SK-N-MC (cell line): ENCODE measurements around the gene PPP2R2B.

Experiments used
- DNase-seq: peaks from one replicate; pipeline ENCODE4 v3.0.0-alpha.2; 2011; ENCODE audit warnings: low read depth, low spot score
- H3K27ac ChIP-seq: fragments of 200-600 bp; sonication (generic); 2 replicates; pipeline ENCODE4 v1.5.1; 2016; ENCODE audit warnings: mixed run types
- H3K36me3 ChIP-seq: fragments of 200-600 bp; sonication (generic); 2 replicates; pipeline ENCODE4 v1.6.1; 2017; ENCODE audit warnings: antibody characterized with exemption, low read length, mixed read lengths; ENCODE audit not compliant: insufficient read depth
- H3K4me3 ChIP-seq: fragments of 200-600 bp; sonication (generic); 2 replicates; pipeline ENCODE4 v1.5.1; 2016
- H3K9ac ChIP-seq: fragments of 200-600 bp; sonication (generic); 2 replicates; pipeline ENCODE4 v1.8.0; 2017; ENCODE audit warnings: mixed run types, mixed read lengths; ENCODE audit not compliant: insufficient read length
- H3K9me3 ChIP-seq: fragments of 200-600 bp; sonication (generic); 2 replicates; pipeline ENCODE4 v1.6.1; 2017; ENCODE audit warnings: low read depth, mild to moderate bottlenecking, antibody characterized with exemption, low read length, moderate library complexity, mixed read lengths
- EZH2 ChIP-seq: fragments of 200-600 bp; sonication (generic); IDR thresholded peaks from one replicate; pipeline ENCODE4 v1.6.1; 2017; ENCODE audit warnings: antibody characterized with exemption
- FOXP2 ChIP-seq: optimal IDR thresholded peaks from 2 replicates; pipeline ENCODE3; 2011; ENCODE audit warnings: mild to moderate bottlenecking, moderate library complexity; ENCODE audit not compliant: insufficient read depth; ENCODE audit errors: extremely low read length, control extremely low read depth
- POLR2AphosphoS5 ChIP-seq: IDR thresholded peaks from 2 replicates; pipeline ENCODE4 v1.6.1; 2012; ENCODE audit warnings: mild to moderate bottlenecking, low read depth, low read length, borderline replicate concordance

PPP2R2B gene

GRCh38 chr5:146722361-146722779 is 156.2 kb downstream of the PPP2R2B start:
- H3K4me3 ChIP-seq: no peak overlapping the region
- no peak overlapping the region for H3K27ac ChIP-seq
- no peaks in the 10 kb centered on the region for H3K36me3 ChIP-seq
- H3K9ac ChIP-seq: no peak overlapping the region
- no peak for DNase-seq
- H3K9me3 ChIP-seq: no peaks in the 10 kb centered on the region
- no peak for TF ChIP-seq POLR2AphosphoS5
- TF ChIP-seq EZH2: no peak
- no peak for TF ChIP-seq FOXP2

- no peak for DNase-seq
- TF ChIP-seq POLR2AphosphoS5: no peak
- TF ChIP-seq EZH2: no peak
- no peak for TF ChIP-seq FOXP2
These were observed 157.3 kb downstream of the PPP2R2B start for GRCh38 chr5:146721073-146721815.

GRCh38 chr5:146720107-146720506 is 158.4 kb downstream of the PPP2R2B start:
- no peak for TF ChIP-seq FOXP2
- no peak for TF ChIP-seq EZH2
- TF ChIP-seq POLR2AphosphoS5: no peak
- no peaks in the 10 kb centered on the region for H3K9me3 ChIP-seq
- H3K36me3 ChIP-seq: no peaks in the 10 kb centered on the region

More at GRCh38 chr5:146721073-146721815, 157.3 kb downstream of the PPP2R2B start:
- H3K4me3 ChIP-seq: no peak overlapping the region
- H3K27ac ChIP-seq: no peak overlapping the region
- no peaks in the 10 kb centered on the region for H3K9me3 ChIP-seq
- H3K9ac ChIP-seq: no peak overlapping the region
- H3K36me3 ChIP-seq: no peaks in the 10 kb centered on the region

GRCh38 chr5:146719179-146719578 is 159.4 kb downstream of the PPP2R2B start:
- Histone ChIP-seq H3K27ac (no peak overlapping the region), H3K9me3 (no peaks in the 10 kb centered on the region), H3K4me3 (no peak overlapping the region), H3K9ac (no peak overlapping the region), H3K36me3 (no peaks in the 10 kb centered on the region)
- TF ChIP-seq EZH2 (no peak), FOXP2 (no peak), POLR2AphosphoS5 (no peak)
- DNase-seq: no peak

More at GRCh38 chr5:146720107-146720506, 158.4 kb downstream of the PPP2R2B start:
- Histone ChIP-seq H3K4me3 (no peak overlapping the region), H3K9ac (no peak overlapping the region), H3K27ac (no peak overlapping the region)
- no peak for DNase-seq

- no peak overlapping the region for H3K27ac ChIP-seq
- no peak overlapping the region for H3K9ac ChIP-seq
- TF ChIP-seq EZH2 (no peak), FOXP2 (no peak), POLR2AphosphoS5 (no peak)
- H3K36me3 ChIP-seq: no peaks in the 10 kb centered on the region
- no peak for DNase-seq
- no peaks in the 10 kb centered on the region for H3K9me3 ChIP-seq
- H3K4me3 ChIP-seq: no peak overlapping the region
These were observed 159.9 kb downstream of the PPP2R2B start for GRCh38 chr5:146718609-146719008.

- no peak for TF ChIP-seq POLR2AphosphoS5
- no peak overlapping the region for H3K27ac ChIP-seq
- DNase-seq: no peak
These were observed 160.6 kb downstream of the PPP2R2B start for GRCh38 chr5:146717951-146718350.

GRCh38 chr5:146716636-146717035 is 161.9 kb downstream of the PPP2R2B start:
- no peak for TF ChIP-seq EZH2
- TF ChIP-seq FOXP2: no peak
- TF ChIP-seq POLR2AphosphoS5: no peak
- DNase-seq: no peak
- no peak overlapping the region for H3K4me3 ChIP-seq

More at GRCh38 chr5:146717951-146718350, 160.6 kb downstream of the PPP2R2B start:
- H3K9ac ChIP-seq: no peak overlapping the region
- no peaks in the 10 kb centered on the region for H3K9me3 ChIP-seq
- no peak overlapping the region for H3K4me3 ChIP-seq
- H3K36me3 ChIP-seq: no peaks in the 10 kb centered on the region

GRCh38 chr5:146710348-146710747 is 168.2 kb downstream of the PPP2R2B start:
- no peak for DNase-seq
- TF ChIP-seq EZH2 (no peak), POLR2AphosphoS5 (no peak), FOXP2 (no peak)
- Histone ChIP-seq H3K9me3 (no peaks in the 10 kb centered on the region), H3K4me3 (no peak overlapping the region), H3K27ac (no peak overlapping the region), H3K9ac (no peak overlapping the region), H3K36me3 (no peaks in the 10 kb centered on the region)

More at GRCh38 chr5:146716636-146717035, 161.9 kb downstream of the PPP2R2B start:
- Histone ChIP-seq H3K9me3 (no peaks in the 10 kb centered on the region), H3K27ac (no peak overlapping the region), H3K36me3 (no peaks in the 10 kb centered on the region), H3K9ac (no peak overlapping the region)

GRCh38 chr5:146707316-146707715 is 171.2 kb downstream of the PPP2R2B start:
- Histone ChIP-seq H3K36me3 (no peaks in the 10 kb centered on the region), H3K9ac (no peak overlapping the region), H3K27ac (no peak overlapping the region), H3K9me3 (no peaks in the 10 kb centered on the region), H3K4me3 (no peak overlapping the region)
- TF ChIP-seq POLR2AphosphoS5 (no peak), FOXP2 (no peak), EZH2 (no peak)
- DNase-seq: no peak
